Testis (tissue), 2 donors: ENCODE results near the gene HOMER2.

Experiments
- POLR2A ChIP-seq: fragments of 450-650 bp; IDR thresholded peaks from one replicate; pipeline ENCODE4 v1.6.1; 2017; ENCODE audit warnings: antibody characterized with exemption, mild to moderate bottlenecking, moderate library complexity
- TF ChIP-seq, protein P1 (sequence below), 3 experiments: fragments of 450-650 bp in 2 of 3; fragments of 200-600 bp in 1 of 3; sonication (generic) in 1 of 3; IDR thresholded peaks; one replicate each; pipeline ENCODE4 v1.5.1; 2016 to 2019; ENCODE audit warnings: antibody characterized with exemption in 3 of 3, mild to moderate bottlenecking in 2 of 3, moderate library complexity in 1 of 3

- TF ChIP-seq, protein P1, sequence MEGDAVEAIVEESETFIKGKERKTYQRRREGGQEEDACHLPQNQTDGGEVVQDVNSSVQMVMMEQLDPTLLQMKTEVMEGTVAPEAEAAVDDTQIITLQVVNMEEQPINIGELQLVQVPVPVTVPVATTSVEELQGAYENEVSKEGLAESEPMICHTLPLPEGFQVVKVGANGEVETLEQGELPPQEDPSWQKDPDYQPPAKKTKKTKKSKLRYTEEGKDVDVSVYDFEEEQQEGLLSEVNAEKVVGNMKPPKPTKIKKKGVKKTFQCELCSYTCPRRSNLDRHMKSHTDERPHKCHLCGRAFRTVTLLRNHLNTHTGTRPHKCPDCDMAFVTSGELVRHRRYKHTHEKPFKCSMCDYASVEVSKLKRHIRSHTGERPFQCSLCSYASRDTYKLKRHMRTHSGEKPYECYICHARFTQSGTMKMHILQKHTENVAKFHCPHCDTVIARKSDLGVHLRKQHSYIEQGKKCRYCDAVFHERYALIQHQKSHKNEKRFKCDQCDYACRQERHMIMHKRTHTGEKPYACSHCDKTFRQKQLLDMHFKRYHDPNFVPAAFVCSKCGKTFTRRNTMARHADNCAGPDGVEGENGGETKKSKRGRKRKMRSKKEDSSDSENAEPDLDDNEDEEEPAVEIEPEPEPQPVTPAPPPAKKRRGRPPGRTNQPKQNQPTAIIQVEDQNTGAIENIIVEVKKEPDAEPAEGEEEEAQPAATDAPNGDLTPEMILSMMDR (IDR thresholded peaks at IDR 0.05), result no peak
- TF ChIP-seq POLR2A, result no peak
Measured at GRCh38 chr15:82839136-82839535, 113.4 kb downstream of the HOMER2 start.
